HEK293 (cell line): Measurements from ENCODE around the gene GRB2.

Experiments used
- GFI1B ChIP-seq: fragments of 450-650 bp; formaldehyde crosslinking; IDR thresholded peaks from 2 replicates; pipeline ENCODE4 v1.5.1; 2016; ENCODE audit warnings: missing biosample characterization, missing genetic modification characterization
- KLF8 ChIP-seq: fragments of 450-650 bp; formaldehyde crosslinking; IDR thresholded peaks from 2 replicates; pipeline ENCODE4 v1.5.1; 2016; ENCODE audit warnings: missing biosample characterization, missing genetic modification characterization
- SP3 ChIP-seq: fragments of 450-650 bp; formaldehyde crosslinking; IDR thresholded peaks from 2 replicates; pipeline ENCODE4 v1.5.1; 2016; ENCODE audit warnings: missing biosample characterization, missing genetic modification characterization
- SP7 ChIP-seq: fragments of 450-650 bp; formaldehyde crosslinking; IDR thresholded peaks from 2 replicates; pipeline ENCODE4 v1.5.1; 2016; ENCODE audit warnings: missing biosample characterization, missing genetic modification characterization
- WT1 ChIP-seq: fragments of 450-650 bp; formaldehyde crosslinking; IDR thresholded peaks from 2 replicates; pipeline ENCODE4 v1.5.1; 2016; ENCODE audit warnings: missing biosample characterization, missing genetic modification characterization
- YY2 ChIP-seq: fragments of 450-650 bp; formaldehyde crosslinking; IDR thresholded peaks from 2 replicates; pipeline ENCODE4 v1.5.1; 2016; ENCODE audit warnings: missing biosample characterization, missing genetic modification characterization
- ZBTB11 ChIP-seq: fragments of 450-650 bp; formaldehyde crosslinking; conservative IDR thresholded peaks from 2 replicates; pipeline ENCODE4 v1.5.1; 2016; ENCODE audit warnings: low read depth, missing biosample characterization, missing genetic modification characterization
- ZBTB17 ChIP-seq: fragments of 450-650 bp; formaldehyde crosslinking; IDR thresholded peaks from 2 replicates; pipeline ENCODE4 v1.5.1; 2016; ENCODE audit warnings: missing biosample characterization, missing genetic modification characterization
- ZBTB20 ChIP-seq: fragments of 450-650 bp; formaldehyde crosslinking; IDR thresholded peaks from 2 replicates; pipeline ENCODE4 v1.5.1; 2016; ENCODE audit warnings: missing biosample characterization, missing genetic modification characterization
- ZBTB48 ChIP-seq: fragments of 450-650 bp; formaldehyde crosslinking; IDR thresholded peaks from 2 replicates; pipeline ENCODE4 v1.5.1; 2016; ENCODE audit warnings: missing biosample characterization, missing genetic modification characterization
- ZBTB6 ChIP-seq: fragments of 450-650 bp; formaldehyde crosslinking; IDR thresholded peaks from 2 replicates; pipeline ENCODE4 v1.5.1; 2017; ENCODE audit warnings: missing biosample characterization, missing genetic modification characterization
- ZEB2 ChIP-seq: fragments of 450-650 bp; formaldehyde crosslinking; IDR thresholded peaks from 2 replicates; pipeline ENCODE4 v1.5.1; 2016; ENCODE audit warnings: missing biosample characterization, missing genetic modification characterization
- ZFHX2 ChIP-seq: fragments of 450-650 bp; formaldehyde crosslinking; conservative IDR thresholded peaks from 2 replicates; pipeline ENCODE4 v1.5.1; 2016; ENCODE audit warnings: missing biosample characterization, missing genetic modification characterization
- ZNF114 ChIP-seq: fragments of 450-650 bp; formaldehyde crosslinking; IDR thresholded peaks from 2 replicates; pipeline ENCODE4 v1.5.0; 2017; ENCODE audit warnings: missing biosample characterization, missing genetic modification characterization
- ZNF140 ChIP-seq: fragments of 450-650 bp; formaldehyde crosslinking; IDR thresholded peaks from 2 replicates; pipeline ENCODE4 v1.5.1; 2016; ENCODE audit warnings: missing biosample characterization, missing genetic modification characterization
- ZNF18 ChIP-seq: fragments of 450-650 bp; formaldehyde crosslinking; IDR thresholded peaks from 2 replicates; pipeline ENCODE4 v1.5.1; 2016; ENCODE audit warnings: missing biosample characterization, missing genetic modification characterization
- ZNF211 ChIP-seq: fragments of 450-650 bp; formaldehyde crosslinking; IDR thresholded peaks from 2 replicates; pipeline ENCODE4 v1.5.1; 2016; ENCODE audit warnings: low read depth, missing biosample characterization, missing genetic modification characterization
- ZNF221 ChIP-seq: fragments of 450-650 bp; formaldehyde crosslinking; IDR thresholded peaks from 2 replicates; pipeline ENCODE4 v1.5.1; 2017; ENCODE audit warnings: missing biosample characterization, missing genetic modification characterization, borderline replicate concordance
- ZNF280C ChIP-seq: fragments of 450-650 bp; formaldehyde crosslinking; IDR thresholded peaks from 2 replicates; pipeline ENCODE4 v1.5.1; 2016; ENCODE audit warnings: missing biosample characterization, missing genetic modification characterization
- ZNF324 ChIP-seq: fragments of 450-650 bp; formaldehyde crosslinking; IDR thresholded peaks from 2 replicates; pipeline ENCODE4 v1.5.1; 2016; ENCODE audit warnings: missing biosample characterization, missing genetic modification characterization
- ZNF391 ChIP-seq: fragments of 450-650 bp; formaldehyde crosslinking; IDR thresholded peaks from 2 replicates; pipeline ENCODE4 v1.5.1; 2016; ENCODE audit warnings: low read depth, missing biosample characterization, missing genetic modification characterization, borderline replicate concordance
- ZNF416 ChIP-seq: fragments of 450-650 bp; formaldehyde crosslinking; IDR thresholded peaks from 2 replicates; pipeline ENCODE4 v1.5.1; 2016; ENCODE audit warnings: missing biosample characterization, missing genetic modification characterization
- ZNF48 ChIP-seq: fragments of 450-650 bp; formaldehyde crosslinking; IDR thresholded peaks from 2 replicates; pipeline ENCODE4 v1.5.1; 2016; ENCODE audit warnings: missing biosample characterization, missing genetic modification characterization
- ZNF529 ChIP-seq: fragments of 450-650 bp; formaldehyde crosslinking; IDR thresholded peaks from 2 replicates; pipeline ENCODE4 v1.5.1; 2017; ENCODE audit warnings: missing genetic modification characterization, missing biosample characterization; ENCODE audit not compliant: insufficient replicate concordance
- ZNF558 ChIP-seq: fragments of 450-650 bp; formaldehyde crosslinking; IDR thresholded peaks from 2 replicates; pipeline ENCODE4 v1.5.1; 2016; ENCODE audit warnings: missing biosample characterization, missing genetic modification characterization
- ZNF629 ChIP-seq: fragments of 450-650 bp; formaldehyde crosslinking; IDR thresholded peaks from 2 replicates; pipeline ENCODE4 v1.5.1; 2017; ENCODE audit warnings: missing biosample characterization, missing genetic modification characterization
- ZNF639 ChIP-seq: fragments of 450-650 bp; formaldehyde crosslinking; IDR thresholded peaks from 2 replicates; pipeline ENCODE4 v1.5.1; 2016; ENCODE audit warnings: missing biosample characterization, missing genetic modification characterization
- ZNF664 ChIP-seq: fragments of 450-650 bp; formaldehyde crosslinking; IDR thresholded peaks from 2 replicates; pipeline ENCODE4 v1.5.1; 2016; ENCODE audit warnings: missing biosample characterization, missing genetic modification characterization
- ZNF677 ChIP-seq: fragments of 450-650 bp; IDR thresholded peaks from 2 replicates; pipeline ENCODE4 v1.5.0; 2018; ENCODE audit warnings: missing biosample characterization, mild to moderate bottlenecking, missing genetic modification characterization, moderate library complexity
- ZNF785 ChIP-seq: fragments of 450-650 bp; formaldehyde crosslinking; IDR thresholded peaks from 2 replicates; pipeline ENCODE4 v1.5.1; 2016; ENCODE audit warnings: missing biosample characterization, missing genetic modification characterization
- ZNF792 ChIP-seq: fragments of 450-650 bp; formaldehyde crosslinking; IDR thresholded peaks from 2 replicates; pipeline ENCODE4 v1.5.1; 2016; ENCODE audit warnings: missing biosample characterization, missing genetic modification characterization

Gene GRB2

GRCh38 chr17:75270218-75270965 lies 135.1 kb downstream of the GRB2 start (continued):
- TF ChIP-seq ZBTB11 (peak; percentile 56), ZNF677 (no peak), ZNF558 (tag by site-specific recombination) (no peak), ZNF140 (no peak), ZNF280C (tag by site-specific recombination) (no peak), YY2 (tag by site-specific recombination) (no peak), ZFHX2 (tag by site-specific recombination) (peak; percentile 95), ZNF18 (tag by site-specific recombination) (no peak), ZBTB6 (tag by site-specific recombination) (peak; percentile 89), WT1 (tag by site-specific recombination) (0 out of 2 replicates have a peak, but pooled peaks have one; percentile 33), SP7 (tag by site-specific recombination) (peak; percentile 65), GFI1B (no peak), ZNF221 (tag by site-specific recombination) (no peak), KLF8 (tag by site-specific recombination) (peak; percentile 87), ZNF211 (tag by site-specific recombination) (no peak), SP3 (tag by site-specific recombination) (peak; percentile 52), ZBTB17 (peak; percentile 69), ZNF529 (tag by site-specific recombination) (no peak), ZNF114 (no peak), ZNF416 (tag by site-specific recombination) (no peak), ZEB2 (tag by site-specific recombination) (peak; percentile 87), ZNF792 (no peak), ZNF785 (no peak), ZNF391 (tag by site-specific recombination) (no peak), ZNF324 (tag by site-specific recombination) (peak; percentile 69; the same call in 1 of the 2 replicates), ZNF48 (tag by site-specific recombination) (no peak), ZBTB20 (tag by site-specific recombination) (peak; percentile 95), ZBTB48 (peak; percentile 65; the same call in 1 of the 2 replicates), ZNF639 (tag by site-specific recombination) (0 out of 2 replicates have a peak, but pooled peaks have one; percentile 68), ZNF629 (tag by site-specific recombination) (peak; percentile 36), ZNF664 (tag by site-specific recombination) (no peak)
